ENCODE results near the gene WDR73.

The WDR73 gene

DNA sequence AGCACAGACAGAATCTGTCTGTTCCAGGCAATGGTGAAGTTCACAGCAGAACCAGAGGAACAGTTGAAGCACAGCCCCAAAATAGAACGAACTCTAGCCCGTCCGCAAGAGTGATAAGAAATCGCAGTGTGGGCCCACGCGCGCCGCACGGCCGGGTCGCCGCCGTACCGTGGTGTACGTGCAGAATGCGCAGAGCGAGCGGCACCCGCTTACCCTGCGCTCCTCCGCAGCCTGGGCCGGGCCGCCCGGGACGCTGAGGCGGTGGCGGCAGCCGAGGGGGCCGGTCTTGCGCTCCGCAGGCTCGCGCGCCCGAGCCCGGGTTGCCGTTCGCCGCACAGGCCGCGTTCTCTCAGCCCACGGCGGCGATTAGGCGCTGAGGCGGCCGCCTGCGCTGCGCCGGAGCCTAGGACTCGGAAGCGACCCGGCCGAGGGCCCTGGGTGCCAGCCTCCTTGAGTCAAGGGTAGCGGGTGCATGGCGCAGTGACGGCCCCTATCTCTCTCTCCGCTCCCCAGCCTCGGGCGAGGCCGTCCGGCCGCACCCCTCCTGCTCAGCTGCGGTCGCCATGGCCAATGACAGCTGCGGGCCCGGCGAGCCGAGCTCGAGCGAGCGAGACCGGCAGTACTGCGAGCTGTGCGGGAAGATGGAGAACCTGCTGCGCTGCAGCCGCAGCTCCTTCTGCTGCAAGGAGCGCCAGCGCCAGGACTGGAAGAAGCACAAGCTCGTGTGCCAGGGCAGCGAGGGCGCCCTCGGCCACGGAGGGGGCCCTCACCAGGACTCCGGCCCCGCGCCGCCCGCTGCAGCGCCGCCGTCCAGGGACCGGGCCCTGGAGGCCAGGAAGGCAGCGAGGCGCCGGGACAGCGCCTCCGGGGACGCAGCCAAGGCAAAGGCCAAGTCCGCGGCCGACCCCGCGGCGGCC lies 20.5 kb downstream of the WDR73 start:
- TF ChIP-seq, protein P1, sequence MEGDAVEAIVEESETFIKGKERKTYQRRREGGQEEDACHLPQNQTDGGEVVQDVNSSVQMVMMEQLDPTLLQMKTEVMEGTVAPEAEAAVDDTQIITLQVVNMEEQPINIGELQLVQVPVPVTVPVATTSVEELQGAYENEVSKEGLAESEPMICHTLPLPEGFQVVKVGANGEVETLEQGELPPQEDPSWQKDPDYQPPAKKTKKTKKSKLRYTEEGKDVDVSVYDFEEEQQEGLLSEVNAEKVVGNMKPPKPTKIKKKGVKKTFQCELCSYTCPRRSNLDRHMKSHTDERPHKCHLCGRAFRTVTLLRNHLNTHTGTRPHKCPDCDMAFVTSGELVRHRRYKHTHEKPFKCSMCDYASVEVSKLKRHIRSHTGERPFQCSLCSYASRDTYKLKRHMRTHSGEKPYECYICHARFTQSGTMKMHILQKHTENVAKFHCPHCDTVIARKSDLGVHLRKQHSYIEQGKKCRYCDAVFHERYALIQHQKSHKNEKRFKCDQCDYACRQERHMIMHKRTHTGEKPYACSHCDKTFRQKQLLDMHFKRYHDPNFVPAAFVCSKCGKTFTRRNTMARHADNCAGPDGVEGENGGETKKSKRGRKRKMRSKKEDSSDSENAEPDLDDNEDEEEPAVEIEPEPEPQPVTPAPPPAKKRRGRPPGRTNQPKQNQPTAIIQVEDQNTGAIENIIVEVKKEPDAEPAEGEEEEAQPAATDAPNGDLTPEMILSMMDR (conservative IDR thresholded peaks at IDR 0.05; ENCODE audit: low read length) = no peak
- peak; percentile 73 for DNase-seq (ENCODE audit: low read depth)
- peak overlapping the region; percentile 80 for H3K4me3 ChIP-seq (ENCODE audit: low read length)

DNA sequence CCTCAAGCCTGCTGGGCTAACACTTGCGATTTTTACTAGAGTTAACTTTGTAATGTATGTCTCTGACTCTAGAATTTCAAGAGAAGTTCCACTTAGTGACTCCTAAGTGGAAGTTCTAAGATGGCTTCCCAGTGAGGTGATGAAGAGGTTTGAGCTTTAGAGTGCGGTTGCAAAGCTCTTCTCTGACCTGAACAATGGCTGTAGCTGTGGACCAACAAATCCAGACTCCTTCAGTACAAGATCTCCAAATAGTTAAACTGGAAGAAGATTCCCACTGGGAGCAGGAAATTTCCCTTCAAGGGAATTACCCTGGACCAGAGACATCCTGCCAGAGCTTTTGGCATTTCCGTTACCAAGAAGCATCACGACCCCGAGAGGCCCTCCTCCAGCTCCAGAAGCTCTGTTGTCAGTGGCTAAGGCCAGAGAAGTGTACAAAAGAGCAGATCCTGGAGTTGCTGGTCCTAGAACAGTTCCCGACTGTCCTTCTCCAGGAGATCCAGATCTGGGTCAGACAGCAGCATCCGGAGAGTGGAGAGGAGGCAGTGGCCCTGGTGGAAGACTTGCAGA lies 22.3 kb downstream of the WDR73 start:
- TF ChIP-seq, protein P1 (conservative IDR thresholded peaks at IDR 0.05; ENCODE audit: low read length) = no peak
- DNase-seq (ENCODE audit: low read depth) = peak; percentile 20

DNA sequence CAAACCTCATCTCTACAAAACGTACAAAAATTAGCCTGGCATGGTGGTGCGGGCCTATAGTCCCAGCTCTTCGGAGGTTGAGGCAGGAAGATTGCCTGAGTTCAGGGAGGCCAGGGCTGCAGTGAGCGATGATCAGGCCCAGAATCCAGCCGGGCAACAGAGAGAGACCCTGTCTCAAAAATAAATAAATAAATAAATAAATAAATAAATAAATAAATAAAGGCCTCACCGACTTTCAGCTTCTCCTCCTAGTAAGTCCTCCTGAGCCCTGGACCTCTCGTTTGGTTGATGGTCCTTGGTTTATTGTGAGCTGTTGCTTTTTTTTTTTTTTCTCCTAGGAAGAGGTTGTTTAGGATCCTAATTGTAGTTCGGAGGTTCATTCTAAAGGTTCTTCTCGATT lies 25.1 kb downstream of the WDR73 start:
- H3K4me3 ChIP-seq (ENCODE audit: low read length) = no peak overlapping the region
- no peak for DNase-seq (ENCODE audit: low read depth)
- TF ChIP-seq, protein P1 (conservative IDR thresholded peaks at IDR 0.05; ENCODE audit: low read length) = no peak

More for the DNA sequence above, 22.3 kb downstream of the WDR73 start:
- H3K4me3 ChIP-seq (ENCODE audit: low read length) = peak overlapping the region; percentile 80

DNA sequence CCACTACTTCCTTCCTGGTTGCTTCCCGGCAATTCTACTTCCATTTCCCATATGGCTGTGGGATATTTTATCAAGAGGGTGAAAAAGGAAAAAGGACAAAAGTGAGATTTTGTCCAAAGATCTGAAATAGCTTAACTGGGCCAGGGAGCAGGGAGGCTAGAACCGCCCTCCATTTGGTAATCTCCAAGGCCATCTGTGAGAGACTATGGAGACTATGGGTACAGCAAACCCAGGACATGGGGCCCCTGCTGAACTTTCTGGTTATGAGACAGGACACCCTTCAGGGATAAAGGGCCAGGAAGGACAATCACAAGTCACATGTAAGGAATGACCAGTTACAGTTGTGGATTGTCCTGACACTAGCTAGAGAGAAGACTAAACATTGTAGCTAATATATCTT lies 29.0 kb downstream of the WDR73 start:
- TF ChIP-seq, protein P1 (conservative IDR thresholded peaks at IDR 0.05; ENCODE audit: low read length) = no peak
- no peak overlapping the region for H3K4me3 ChIP-seq (ENCODE audit: low read length)
- DNase-seq (ENCODE audit: low read depth) = no peak

DNA sequence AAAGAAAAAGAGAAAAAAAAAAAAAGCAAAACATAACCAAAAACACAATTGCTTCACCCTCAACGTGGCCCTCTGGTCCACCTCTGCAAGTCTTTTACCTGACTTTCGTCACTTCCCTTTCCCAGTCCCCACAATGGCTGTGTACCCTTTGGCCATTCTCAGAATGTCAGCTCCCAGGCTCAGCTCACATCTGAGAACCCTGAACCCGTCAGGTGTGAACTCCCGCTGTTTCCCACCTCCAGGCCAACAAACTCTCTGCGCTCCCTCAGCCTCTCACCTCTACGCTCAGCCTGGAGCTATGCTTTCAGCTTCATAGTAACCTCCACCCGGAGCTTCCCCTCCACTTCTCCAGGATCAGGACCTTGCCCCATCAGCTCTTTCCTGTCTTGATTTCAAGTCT lies 29.7 kb downstream of the WDR73 start:
- H3K4me3 ChIP-seq (ENCODE audit: low read length) = no peak overlapping the region
- TF ChIP-seq, protein P1 (conservative IDR thresholded peaks at IDR 0.05; ENCODE audit: low read length) = no peak
- no peak for DNase-seq (ENCODE audit: low read depth)

DNA sequence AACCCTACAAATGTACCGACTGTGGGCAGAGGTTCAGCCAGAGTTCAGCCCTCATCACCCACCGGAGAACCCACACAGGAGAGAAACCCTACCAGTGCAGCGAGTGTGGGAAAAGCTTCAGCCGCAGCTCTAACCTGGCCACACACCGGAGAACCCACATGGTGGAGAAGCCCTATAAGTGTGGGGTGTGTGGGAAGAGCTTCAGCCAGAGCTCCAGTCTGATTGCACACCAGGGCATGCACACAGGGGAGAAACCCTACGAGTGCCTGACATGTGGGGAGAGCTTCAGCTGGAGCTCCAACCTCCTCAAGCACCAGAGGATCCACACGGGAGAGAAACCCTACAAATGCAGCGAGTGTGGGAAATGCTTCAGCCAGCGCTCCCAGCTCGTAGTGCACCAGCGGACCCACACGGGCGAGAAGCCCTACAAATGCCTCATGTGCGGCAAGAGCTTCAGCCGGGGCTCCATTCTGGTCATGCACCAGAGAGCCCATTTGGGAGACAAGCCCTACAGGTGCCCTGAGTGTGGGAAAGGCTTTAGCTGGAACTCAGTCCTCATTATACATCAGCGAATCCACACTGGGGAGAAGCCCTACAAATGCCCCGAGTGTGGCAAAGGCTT lies 32.6 kb downstream of the WDR73 start:
- H3K4me3 ChIP-seq (ENCODE audit: low read length) = no peak overlapping the region
- DNase-seq (ENCODE audit: low read depth) = no peak
- TF ChIP-seq, protein P1 (conservative IDR thresholded peaks at IDR 0.05; ENCODE audit: low read length) = no peak

All from AG10803 (cell line).